HG03558 (cell line): ENCODE results near the gene ORAI2.
A peak's percentile ranks its signal among the peaks of the same experiment; 100 is the strongest.
"Not testable (repeated sequence)": the region's sequence is repeated elsewhere in the genome, so short reads cannot be mapped to it uniquely, and the experiment has no call there.

ENCODE experiments used
- ATAC-seq: cut with Tn5 transposase; IDR thresholded peaks from one replicate; pipeline ENCODE4 v1.9.1; 2021; ENCODE audit warnings: moderate number of reproducible peaks; ENCODE audit not compliant: unreplicated experiment; ENCODE audit errors: extremely low read depth

ORAI2 gene

GRCh38 chr7:102467581-102468477 is 34.5 kb downstream of the ORAI2 start:
- no peak for ATAC-seq

DNA sequence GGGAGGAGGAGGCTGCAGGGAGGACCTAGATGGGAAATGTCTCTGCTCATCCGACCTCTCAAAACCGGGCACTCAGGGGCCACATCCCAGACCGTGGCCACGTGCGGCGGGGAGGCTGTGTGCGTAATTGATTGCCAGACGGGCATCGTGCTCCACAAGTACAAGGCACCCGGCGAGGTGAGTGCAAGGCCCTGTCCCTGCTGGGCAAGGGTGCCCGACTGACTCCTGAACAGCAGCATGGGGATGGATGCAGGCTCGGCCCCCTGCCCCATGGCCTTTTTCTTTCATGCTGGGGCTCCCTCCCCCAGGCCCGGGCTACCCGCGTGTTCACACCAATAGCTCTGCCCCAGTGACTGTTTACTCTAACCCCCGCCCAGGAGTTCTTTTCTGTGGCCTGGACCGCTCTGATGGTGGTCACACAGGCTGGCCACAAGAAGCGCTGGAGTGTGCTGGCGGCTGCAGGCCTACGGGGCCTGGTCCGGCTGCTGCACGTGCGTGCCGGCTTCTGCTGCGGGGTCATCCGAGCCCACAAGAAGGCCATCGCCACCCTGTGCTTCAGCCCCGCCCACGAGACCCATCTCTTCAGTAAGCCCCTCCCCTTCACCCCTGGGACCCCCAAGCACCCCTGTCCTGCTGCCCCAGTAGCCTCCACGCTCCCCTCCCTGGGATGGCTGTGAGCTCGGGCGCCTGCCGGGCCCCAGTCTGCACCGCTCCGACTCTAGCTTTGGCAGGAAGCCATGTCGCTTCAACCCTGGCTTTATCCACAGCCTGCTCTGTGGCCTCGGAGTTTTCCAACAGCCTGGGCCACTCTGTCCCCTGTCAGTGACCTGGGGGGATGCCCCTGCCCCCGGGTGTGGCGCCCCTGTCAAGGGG is 35.3 kb downstream of the ORAI2 start:
- no peak for ATAC-seq

- no peak for ATAC-seq
Measured at GRCh38 chr7:102469351-102469971, 36.1 kb downstream of the ORAI2 start.

- no peak for ATAC-seq
Measured at GRCh38 chr7:102469972-102470825, 36.8 kb downstream of the ORAI2 start.

GRCh38 chr7:102471791-102472125 is 38.4 kb downstream of the ORAI2 start:
- ATAC-seq: no peak

GRCh38 chr7:102472126-102473041 is 39.0 kb downstream of the ORAI2 start:
- no peak for ATAC-seq

- no peak for ATAC-seq
Measured at GRCh38 chr7:102473271-102473991, 40.1 kb downstream of the ORAI2 start.

DNA sequence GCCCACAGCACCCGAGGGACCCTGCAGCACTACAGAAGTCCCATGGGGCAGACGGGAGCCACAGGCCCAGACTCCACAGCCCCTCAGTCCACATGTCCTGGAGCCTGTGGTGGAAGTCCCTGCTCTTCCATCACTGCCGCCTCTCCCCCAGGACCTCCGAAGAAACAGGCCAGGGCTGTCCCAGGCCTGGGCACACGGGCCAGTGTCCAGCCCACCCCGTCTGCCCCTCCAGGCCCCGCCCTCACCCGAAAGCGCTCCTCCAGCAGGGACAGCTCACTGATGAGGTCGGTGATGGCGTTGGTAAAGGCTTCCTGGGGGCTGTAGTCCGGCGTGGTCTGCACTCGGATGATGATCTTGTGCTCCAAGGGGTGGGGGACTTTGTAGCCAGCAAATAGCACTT is 40.7 kb downstream of the ORAI2 start:
- ATAC-seq: not testable (repeated sequence)

DNA sequence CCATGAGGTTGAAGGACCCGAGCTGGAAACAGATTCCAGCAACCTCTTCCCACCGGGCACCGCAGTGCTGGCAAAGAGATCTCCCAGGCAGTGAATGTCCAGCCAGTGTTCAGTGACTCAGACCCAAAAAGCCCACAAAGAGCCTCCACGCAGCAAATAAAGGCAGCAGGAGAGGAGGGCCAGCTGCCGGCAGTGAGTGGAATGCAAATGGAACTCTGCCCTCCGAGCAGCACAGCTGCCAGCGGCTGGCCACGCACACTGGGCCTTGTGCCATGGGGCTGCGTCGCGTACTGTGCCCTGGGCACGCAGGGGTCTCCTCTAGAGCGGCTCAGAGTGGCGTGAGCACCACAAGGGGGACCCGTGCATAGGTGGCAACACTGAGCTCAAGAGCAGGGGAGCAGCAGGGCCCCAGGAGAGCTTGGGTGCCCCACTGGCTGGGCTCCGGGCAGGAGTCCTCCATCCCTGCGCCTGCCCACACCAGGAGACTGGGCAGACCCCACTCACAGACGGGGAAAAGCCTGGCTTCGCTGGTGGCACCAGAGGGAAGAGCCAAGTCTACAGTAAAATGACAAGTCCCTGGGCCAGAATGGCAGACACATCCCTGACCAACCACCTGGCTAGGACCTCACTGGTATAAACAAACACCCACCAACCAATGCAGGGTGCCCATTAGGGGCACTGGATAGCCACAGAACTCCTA is 41.5 kb downstream of the ORAI2 start:
- not testable (repeated sequence) for ATAC-seq

DNA sequence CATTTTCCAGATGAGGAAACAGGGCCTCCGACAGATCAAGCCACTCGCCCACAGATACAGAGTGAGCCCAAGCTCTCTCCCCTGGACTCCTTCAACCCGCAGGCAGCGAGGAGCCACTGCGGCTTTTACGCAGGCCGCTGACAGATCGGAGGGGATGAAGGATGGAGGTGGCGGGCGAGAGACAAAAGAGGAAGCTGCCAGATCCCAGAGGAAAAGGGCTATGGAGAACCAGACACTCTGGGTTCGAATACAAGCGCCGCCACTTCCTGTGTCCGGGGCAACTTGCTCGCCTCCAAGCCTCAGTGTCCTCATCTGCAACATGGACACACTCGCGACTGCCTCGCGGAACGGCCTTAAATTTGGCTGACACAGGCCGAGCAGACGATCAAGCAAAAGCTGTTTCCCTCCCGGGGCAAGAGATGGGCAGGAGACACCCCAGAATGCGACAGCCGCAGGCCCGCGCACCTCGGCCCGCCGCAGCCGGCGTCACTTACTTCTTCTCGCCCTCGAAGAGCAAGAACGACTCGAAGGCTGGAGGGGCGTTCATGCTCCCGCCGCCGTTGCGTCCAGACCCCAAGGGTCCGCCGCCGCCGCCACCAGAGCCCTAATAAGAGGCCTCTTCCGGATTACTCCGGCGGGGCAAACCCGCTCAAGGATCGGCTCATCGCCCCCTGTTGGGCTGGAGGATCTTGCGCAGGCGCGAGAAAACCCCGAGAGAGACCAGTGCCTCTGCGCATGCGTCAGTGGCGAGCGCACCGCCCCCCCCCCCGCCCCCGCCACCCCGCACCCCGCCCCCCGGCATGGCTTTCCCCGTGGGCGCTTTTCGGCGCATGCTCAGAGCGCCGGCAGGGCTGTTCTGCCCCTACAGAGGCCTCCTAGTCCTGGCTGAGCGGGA is 45.2 kb downstream of the ORAI2 start, which contains the start of gene POLR2J:
TSS of gene POLR2J (minus strand) at position 609 of the 895 bp plus-strand sequence. CDS start at position 547, 62 bp downstream.
- peak; percentile 57 for ATAC-seq

GRCh38 chr7:102479209-102479584 is 45.8 kb downstream of the ORAI2 start:
- ATAC-seq: peak; percentile 13

- not testable (repeated sequence) for ATAC-seq
Measured at GRCh38 chr7:102479982-102480637, 46.7 kb downstream of the ORAI2 start.

- not testable (repeated sequence) for ATAC-seq
Measured at GRCh38 chr7:102481962-102482361, 48.6 kb downstream of the ORAI2 start.

DNA sequence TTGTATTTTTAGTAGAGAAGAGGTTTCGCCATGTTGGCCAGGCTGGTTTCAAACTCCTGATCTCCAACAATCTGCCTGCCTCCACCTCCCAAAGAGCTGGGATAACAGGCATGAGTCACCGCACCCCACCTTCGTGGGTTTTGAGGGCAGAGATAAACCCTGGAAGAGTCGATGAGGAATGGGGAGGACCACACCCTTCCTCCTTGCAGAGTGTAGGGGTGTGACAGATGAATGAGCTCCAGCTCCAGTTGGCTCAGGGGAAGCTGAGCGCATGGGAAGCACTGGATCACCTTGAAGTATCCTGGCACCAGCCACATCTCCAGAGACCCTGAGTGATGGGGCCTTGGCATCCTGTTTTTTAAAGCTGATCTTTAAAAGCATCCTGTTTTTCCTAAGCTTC is 50.9 kb downstream of the ORAI2 start:
- ATAC-seq: not testable (repeated sequence)

- ATAC-seq: not testable (repeated sequence)
Measured at GRCh38 chr7:102490529-102491075, 57.2 kb downstream of the ORAI2 start.
